ENCODE measurements around the gene RTEL1.

DNA sequence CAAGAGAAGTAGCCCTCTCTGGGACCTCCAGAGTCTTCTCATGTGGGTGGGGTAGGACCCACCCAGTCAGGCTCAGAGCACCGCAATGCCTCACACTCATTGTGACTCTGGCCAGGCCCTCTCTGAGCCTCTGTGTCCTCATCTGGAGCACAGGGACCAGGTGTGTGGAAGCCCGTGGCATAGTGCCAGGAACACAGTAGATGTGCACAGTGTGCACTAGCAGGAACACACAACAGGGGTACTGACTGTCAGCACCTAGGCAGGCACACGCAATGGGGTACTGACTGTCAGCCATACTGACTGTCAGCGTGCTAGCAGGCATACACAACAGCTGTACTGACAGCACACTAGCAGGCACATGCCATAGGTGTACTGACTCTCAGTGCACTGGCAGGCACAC lies 2.9 kb upstream of the RTEL1 start:
- no peak for TF ChIP-seq EZH2 (IDR thresholded peaks at IDR 0.05; ENCODE audit: borderline replicate concordance, low read length)
- TF ChIP-seq CTCF (conservative IDR thresholded peaks at IDR 0.05 in 1 of 2, IDR thresholded peaks at IDR 0.05 in 1 of 2; ENCODE audit: extremely low read depth in 1 of 2, insufficient read depth in 1 of 2, low read depth in 1 of 2, low read length in 2 of 2) = no peak
